Measurements from ENCODE around the gene C19orf33.

C19orf33 gene

GRCh38 chr19:38270587-38271167 lies 33.4 kb upstream of the C19orf33 start:
- Histone ChIP-seq H3K27ac (ENCODE audit: insufficient read depth in 1 of 2, low read depth in 1 of 2, low read length in 2 of 2, poor library complexity in 1 of 2, severe bottlenecking in 2 of 2) (peak overlapping the region in 1 of 2 experiments; percentile 53), H3K4me3 (ENCODE audit: control insufficient read depth in 1 of 7, extremely low read depth in 1 of 7, insufficient read depth in 4 of 7, low read depth in 2 of 7, low read length in 6 of 7) (no peak overlapping the region), H3K36me3 (ENCODE audit: control insufficient read depth in 4 of 4, insufficient read depth in 4 of 4, low read length in 3 of 4) (peaks cover 0 to 7% (median 2%) of the 10 kb centered on the region in 4 experiments), H3K9me3 (ENCODE audit: control extremely low read depth in 1 of 5, control insufficient read depth in 4 of 5, insufficient read depth in 2 of 5, low read depth in 1 of 5, low read length in 4 of 5) (no peaks in the 10 kb centered on the region), H3K27me3 (replicated peaks in 2 of 5; ENCODE audit: control insufficient read depth in 4 of 5, insufficient read depth in 5 of 5, low read length in 4 of 5) (no peaks in the 10 kb centered on the region), H3K4me1 (ENCODE audit: control extremely low read depth in 1 of 4, control insufficient read depth in 4 of 4, insufficient read depth in 4 of 4, low read length in 3 of 4) (peaks cover 1 to 42% (median 31%) of the 10 kb centered on the region in 4 experiments)
- WGBS (ENCODE audit: insufficient coverage), result 100% methylated on average over 5 of the region's 5 CpGs
- ChIA-PET POLR2A (interaction anchor here (0.6 kb wide), 1 partner anchor 87 kb away, joined by 3 read pairs; no protein-coding TSS in a partner anchor), CTCF (interaction anchor here (0.7 to 1.5 kb wide), 5 partner anchors 10 to 15 kb away, joined by 3 to 5 read pairs (median 4); no protein-coding TSS in a partner anchor)
- DNase-seq, result peak in 1 of 3 donors; percentile 20

- 29% methylated on average over 1 of the region's 2 CpGs for WGBS (ENCODE audit: insufficient coverage)
- no peak overlapping the region for H3K4me3 ChIP-seq (ENCODE audit: control insufficient read depth in 1 of 7, extremely low read depth in 1 of 7, insufficient read depth in 4 of 7, low read depth in 2 of 7, low read length in 6 of 7)
- peaks cover 0 to 14% (median 4%) of the 10 kb centered on the region in 4 experiments for H3K4me1 ChIP-seq (ENCODE audit: control extremely low read depth in 1 of 4, control insufficient read depth in 4 of 4, insufficient read depth in 4 of 4, low read length in 3 of 4)
- H3K27ac ChIP-seq (ENCODE audit: insufficient read depth in 1 of 2, low read depth in 1 of 2, low read length in 2 of 2, poor library complexity in 1 of 2, severe bottlenecking in 2 of 2), result no peak overlapping the region
- no peak for DNase-seq
- peaks cover 0 to 11% (median 4%) of the 10 kb centered on the region in 4 experiments for H3K36me3 ChIP-seq (ENCODE audit: control insufficient read depth in 4 of 4, insufficient read depth in 4 of 4, low read length in 3 of 4)
- POLR2A ChIA-PET, result no interaction called here
- no peaks in the 10 kb centered on the region for H3K9me3 ChIP-seq (ENCODE audit: control extremely low read depth in 1 of 5, control insufficient read depth in 4 of 5, insufficient read depth in 2 of 5, low read depth in 1 of 5, low read length in 4 of 5)
- no peaks in the 10 kb centered on the region for H3K27me3 ChIP-seq (replicated peaks in 2 of 5; ENCODE audit: control insufficient read depth in 4 of 5, insufficient read depth in 5 of 5, low read length in 4 of 5)
- CTCF ChIA-PET, result interaction anchor here (0.8 to 1.6 kb wide), 2 partner anchors 8 to 29 kb away, joined by 3 to 4 read pairs; no protein-coding TSS in a partner anchor
Observed at GRCh38 chr19:38273499-38273898, 30.6 kb upstream of the C19orf33 start.

GRCh38 chr19:38274739-38275138 lies 29.3 kb upstream of the C19orf33 start:
- Histone ChIP-seq H3K9me3 (ENCODE audit: control extremely low read depth in 1 of 5, control insufficient read depth in 4 of 5, insufficient read depth in 2 of 5, low read depth in 1 of 5, low read length in 4 of 5) (no peaks in the 10 kb centered on the region), H3K27ac (ENCODE audit: insufficient read depth in 1 of 2, low read depth in 1 of 2, low read length in 2 of 2, poor library complexity in 1 of 2, severe bottlenecking in 2 of 2) (peak overlapping the region in 1 of 2 experiments; percentile 22), H3K36me3 (ENCODE audit: control insufficient read depth in 4 of 4, insufficient read depth in 4 of 4, low read length in 3 of 4) (peaks cover 0 to 11% (median 4%) of the 10 kb centered on the region in 4 experiments), H3K27me3 (replicated peaks in 2 of 5; ENCODE audit: control insufficient read depth in 4 of 5, insufficient read depth in 5 of 5, low read length in 4 of 5) (no peaks in the 10 kb centered on the region), H3K4me3 (ENCODE audit: control insufficient read depth in 1 of 7, extremely low read depth in 1 of 7, insufficient read depth in 4 of 7, low read depth in 2 of 7, low read length in 6 of 7) (peak overlapping the region in 1 of 7 experiments; percentile 10), H3K4me1 (ENCODE audit: control extremely low read depth in 1 of 4, control insufficient read depth in 4 of 4, insufficient read depth in 4 of 4, low read length in 3 of 4) (peaks cover 0 to 9% (median 2%) of the 10 kb centered on the region in 4 experiments)
- 33% methylated on average over 4 of the region's 9 CpGs for WGBS (ENCODE audit: insufficient coverage)
- peak in 2 of 3 donors; percentile 27 to 33 for DNase-seq
- ChIA-PET CTCF (interaction anchor here (0.7 to 1.6 kb wide), 2 partner anchors 9 to 871 kb away, joined by 4 to 6 read pairs; no protein-coding TSS in a partner anchor), POLR2A (interaction anchor here (0.6 to 0.8 kb wide), 2 partner anchors 9 to 99 kb away, joined by 3 to 4 read pairs; partner anchors contain the start of gene PSMD8)

- Histone ChIP-seq H3K4me1 (ENCODE audit: control extremely low read depth in 1 of 4, control insufficient read depth in 4 of 4, insufficient read depth in 4 of 4, low read length in 3 of 4) (peaks cover 0 to 14% (median 1%) of the 10 kb centered on the region in 4 experiments), H3K27ac (ENCODE audit: insufficient read depth in 1 of 2, low read depth in 1 of 2, low read length in 2 of 2, poor library complexity in 1 of 2, severe bottlenecking in 2 of 2) (no peak overlapping the region), H3K36me3 (ENCODE audit: control insufficient read depth in 4 of 4, insufficient read depth in 4 of 4, low read length in 3 of 4) (peaks cover 0 to 14% (median 10%) of the 10 kb centered on the region in 4 experiments), H3K4me3 (ENCODE audit: control insufficient read depth in 1 of 7, extremely low read depth in 1 of 7, insufficient read depth in 4 of 7, low read depth in 2 of 7, low read length in 6 of 7) (no peak overlapping the region), H3K9me3 (ENCODE audit: control extremely low read depth in 1 of 5, control insufficient read depth in 4 of 5, insufficient read depth in 2 of 5, low read depth in 1 of 5, low read length in 4 of 5) (no peaks in the 10 kb centered on the region), H3K27me3 (replicated peaks in 2 of 5; ENCODE audit: control insufficient read depth in 4 of 5, insufficient read depth in 5 of 5, low read length in 4 of 5) (no peaks in the 10 kb centered on the region)
- WGBS (ENCODE audit: insufficient coverage), result 88% methylated on average over 5 of the region's 7 CpGs
- DNase-seq, result no peak
- POLR2A ChIA-PET, result no interaction called here
- CTCF ChIA-PET, result interaction anchor here (0.8 to 3.1 kb wide), 6 partner anchors 9 to 50 kb away, joined by 3 to 9 read pairs (median 4); partner anchors contain the start of gene PPP1R14A
Observed at GRCh38 chr19:38276942-38277517, 27.0 kb upstream of the C19orf33 start.

GRCh38 chr19:38277549-38277948 lies 26.5 kb upstream of the C19orf33 start:
- DNase-seq, result no peak
- H3K27me3 ChIP-seq (replicated peaks in 2 of 5; ENCODE audit: control insufficient read depth in 4 of 5, insufficient read depth in 5 of 5, low read length in 4 of 5), result no peaks in the 10 kb centered on the region
- H3K9me3 ChIP-seq (ENCODE audit: control extremely low read depth in 1 of 5, control insufficient read depth in 4 of 5, insufficient read depth in 2 of 5, low read depth in 1 of 5, low read length in 4 of 5), result no peaks in the 10 kb centered on the region
- peaks cover 0 to 16% (median 9%) of the 10 kb centered on the region in 4 experiments for H3K36me3 ChIP-seq (ENCODE audit: control insufficient read depth in 4 of 4, insufficient read depth in 4 of 4, low read length in 3 of 4)
- ChIA-PET POLR2A (no interaction called here), CTCF (interaction anchor here (0.7 to 3.1 kb wide), 6 partner anchors 8 to 41 kb away, joined by 3 to 9 read pairs (median 4); partner anchors contain the start of gene PPP1R14A)
- H3K4me1 ChIP-seq (ENCODE audit: control extremely low read depth in 1 of 4, control insufficient read depth in 4 of 4, insufficient read depth in 4 of 4, low read length in 3 of 4), result peaks cover 0 to 18% (median 3%) of the 10 kb centered on the region in 4 experiments
- no peak overlapping the region for H3K27ac ChIP-seq (ENCODE audit: insufficient read depth in 1 of 2, low read depth in 1 of 2, low read length in 2 of 2, poor library complexity in 1 of 2, severe bottlenecking in 2 of 2)
- no peak overlapping the region for H3K4me3 ChIP-seq (ENCODE audit: control insufficient read depth in 1 of 7, extremely low read depth in 1 of 7, insufficient read depth in 4 of 7, low read depth in 2 of 7, low read length in 6 of 7)
- WGBS (ENCODE audit: insufficient coverage), result 100% methylated on average over 5 of the region's 5 CpGs

GRCh38 chr19:38277969-38278680 lies 25.9 kb upstream of the C19orf33 start:
- 86% methylated on average over 9 of the region's 9 CpGs for WGBS (ENCODE audit: insufficient coverage)

More at GRCh38 chr19:38277969-38278680, 25.9 kb upstream of the C19orf33 start:
- peaks cover 0 to 16% (median 9%) of the 10 kb centered on the region in 4 experiments for H3K36me3 ChIP-seq (ENCODE audit: control insufficient read depth in 4 of 4, insufficient read depth in 4 of 4, low read length in 3 of 4)
- H3K27me3 ChIP-seq (replicated peaks in 2 of 5; ENCODE audit: control insufficient read depth in 4 of 5, insufficient read depth in 5 of 5, low read length in 4 of 5), result no peaks in the 10 kb centered on the region
- ChIA-PET POLR2A (no interaction called here), CTCF (interaction anchor here (0.7 to 3.1 kb wide), 8 partner anchors 8 to 54 kb away, joined by 3 to 9 read pairs (median 4); partner anchors contain the start of gene PPP1R14A)
- H3K4me3 ChIP-seq (ENCODE audit: control insufficient read depth in 1 of 7, extremely low read depth in 1 of 7, insufficient read depth in 4 of 7, low read depth in 2 of 7, low read length in 6 of 7), result no peak overlapping the region
- H3K9me3 ChIP-seq (ENCODE audit: control extremely low read depth in 1 of 5, control insufficient read depth in 4 of 5, insufficient read depth in 2 of 5, low read depth in 1 of 5, low read length in 4 of 5), result no peaks in the 10 kb centered on the region
- no peak for DNase-seq
- H3K27ac ChIP-seq (ENCODE audit: insufficient read depth in 1 of 2, low read depth in 1 of 2, low read length in 2 of 2, poor library complexity in 1 of 2, severe bottlenecking in 2 of 2), result no peak overlapping the region
- H3K4me1 ChIP-seq (ENCODE audit: control extremely low read depth in 1 of 4, control insufficient read depth in 4 of 4, insufficient read depth in 4 of 4, low read length in 3 of 4), result peaks cover 0 to 22% (median 5%) of the 10 kb centered on the region in 4 experiments
